Measurements from ENCODE around the gene CLSTN2.

- no peak for TF ChIP-seq POLR2A (IDR thresholded peaks at IDR 0.05; ENCODE audit: control extremely low read depth in 1 of 2, low read depth in 2 of 2, low read length in 2 of 2)
- no peak for TF ChIP-seq NRF1 (IDR thresholded peaks at IDR 0.05; ENCODE audit: low read depth, low read length)
- no peak for TF ChIP-seq CTCF (IDR thresholded peaks at IDR 0.05; ENCODE audit: control extremely low read depth in 1 of 3, insufficient read depth in 1 of 3, low read depth in 1 of 3, low read length in 3 of 3)
- no peak for TF ChIP-seq TAF1 (IDR thresholded peaks at IDR 0.05; ENCODE audit: low read depth, low read length)
Observed at GRCh38 chr3:140532793-140533330, 597.9 kb downstream of the CLSTN2 start.

Measured in H1 (cell line).